ENCODE measurements around the gene TSPAN9.

DNA sequence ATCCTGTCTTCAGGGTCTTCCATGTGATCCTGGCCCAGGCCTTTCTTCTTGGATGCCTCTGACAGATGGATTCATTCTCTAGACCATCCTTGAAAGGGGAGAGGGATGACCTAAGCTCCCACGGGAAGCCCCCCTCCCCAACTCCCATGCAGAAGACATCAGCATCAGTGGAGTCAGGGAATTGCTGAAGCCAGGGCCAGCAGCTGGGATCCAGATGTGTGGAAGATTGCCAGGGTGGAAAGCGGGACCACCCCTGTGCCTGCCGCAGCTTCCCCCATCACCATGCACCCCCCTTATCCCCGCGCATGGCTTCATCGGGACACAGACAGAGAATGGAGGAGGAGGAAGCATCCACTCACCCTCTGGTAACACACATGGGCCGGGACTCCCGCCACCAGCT, 230.2 kb downstream of the TSPAN9 start:
- TF ChIP-seq TAF1 (IDR thresholded peaks at IDR 0.05; ENCODE audit: borderline replicate concordance, insufficient read depth, low read length) (no peak), SIN3A (IDR thresholded peaks at IDR 0.05; ENCODE audit: borderline replicate concordance, insufficient read depth, low read length) (no peak), POLR2AphosphoS5 (IDR thresholded peaks at IDR 0.05; ENCODE audit: low read depth, low read length) (no peak), FOXP2 (optimal IDR thresholded peaks at IDR 0.05; ENCODE audit: borderline replicate concordance, extremely low read depth, extremely low read length, insufficient read depth) (no peak)
- TF ChIP-seq, protein P1, sequence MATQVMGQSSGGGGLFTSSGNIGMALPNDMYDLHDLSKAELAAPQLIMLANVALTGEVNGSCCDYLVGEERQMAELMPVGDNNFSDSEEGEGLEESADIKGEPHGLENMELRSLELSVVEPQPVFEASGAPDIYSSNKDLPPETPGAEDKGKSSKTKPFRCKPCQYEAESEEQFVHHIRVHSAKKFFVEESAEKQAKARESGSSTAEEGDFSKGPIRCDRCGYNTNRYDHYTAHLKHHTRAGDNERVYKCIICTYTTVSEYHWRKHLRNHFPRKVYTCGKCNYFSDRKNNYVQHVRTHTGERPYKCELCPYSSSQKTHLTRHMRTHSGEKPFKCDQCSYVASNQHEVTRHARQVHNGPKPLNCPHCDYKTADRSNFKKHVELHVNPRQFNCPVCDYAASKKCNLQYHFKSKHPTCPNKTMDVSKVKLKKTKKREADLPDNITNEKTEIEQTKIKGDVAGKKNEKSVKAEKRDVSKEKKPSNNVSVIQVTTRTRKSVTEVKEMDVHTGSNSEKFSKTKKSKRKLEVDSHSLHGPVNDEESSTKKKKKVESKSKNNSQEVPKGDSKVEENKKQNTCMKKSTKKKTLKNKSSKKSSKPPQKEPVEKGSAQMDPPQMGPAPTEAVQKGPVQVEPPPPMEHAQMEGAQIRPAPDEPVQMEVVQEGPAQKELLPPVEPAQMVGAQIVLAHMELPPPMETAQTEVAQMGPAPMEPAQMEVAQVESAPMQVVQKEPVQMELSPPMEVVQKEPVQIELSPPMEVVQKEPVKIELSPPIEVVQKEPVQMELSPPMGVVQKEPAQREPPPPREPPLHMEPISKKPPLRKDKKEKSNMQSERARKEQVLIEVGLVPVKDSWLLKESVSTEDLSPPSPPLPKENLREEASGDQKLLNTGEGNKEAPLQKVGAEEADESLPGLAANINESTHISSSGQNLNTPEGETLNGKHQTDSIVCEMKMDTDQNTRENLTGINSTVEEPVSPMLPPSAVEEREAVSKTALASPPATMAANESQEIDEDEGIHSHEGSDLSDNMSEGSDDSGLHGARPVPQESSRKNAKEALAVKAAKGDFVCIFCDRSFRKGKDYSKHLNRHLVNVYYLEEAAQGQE (IDR thresholded peaks at IDR 0.05; ENCODE audit: insufficient read depth in 1 of 2, low read depth in 2 of 2, low read length in 2 of 2), result no peak
